Hippocampal formation (tissue), 2 donors: ENCODE data around the gene SYNDIG1L.

ENCODE experiments used
- DNase-seq, 2 donors: peaks; one replicate each; lab custom pipeline; 2025; lab: John Stamatoyannopoulos, UW

Gene SYNDIG1L

GRCh38 chr14:74358176-74358829, 67.7 kb downstream of the SYNDIG1L start:
- DNase-seq: no peak

- DNase-seq: no peak
Measured at GRCh38 chr14:74357585-74357984, 68.4 kb downstream of the SYNDIG1L start.

- DNase-seq: no peak
Measured at GRCh38 chr14:74356892-74357575, 69.0 kb downstream of the SYNDIG1L start.
